WTC11 (cell line): ENCODE data around the gene EML6. TPM values are rescaled to one million over a fixed set of nuclear protein-coding genes. Genes with fewer than 3 reads are reported as not detected.

ENCODE experiments used
- ATAC-seq: fragments of 200-7000 bp; cut with Tn5 transposase; 2 replicates; pipeline ENCODE4 v1.10.0; 2021; ENCODE audit warnings: mild to moderate bottlenecking, moderate library complexity
- CTCF ChIA-PET: fragments of 300-600 bp; sonication (Branson Sonifier 250); formaldehyde crosslinking; loops from one replicate; lab custom pipeline; 2021; ENCODE audit warnings: antibody characterized with exemption; lab: Charles Lee
- POLR2A ChIA-PET: fragments of 350-600 bp; sonication (Branson Sonifier 250); formaldehyde crosslinking; loops from one replicate; lab custom pipeline; 2021; ENCODE audit warnings: antibody characterized with exemption; lab: Charles Lee
- DNase-seq: peaks from one replicate; pipeline ENCODE4 v3.0.0; 2021; ENCODE audit warnings: low spot score
- H3K27ac Mint-ChIP-seq: 2 replicates; pipeline ENCODE4 v1.8.0; 2021; ENCODE audit warnings: mixed read lengths
- H3K27me3 Mint-ChIP-seq: 2 replicates; pipeline ENCODE4 v1.8.0; 2021; ENCODE audit warnings: low read depth, mild to moderate bottlenecking, moderate library complexity, mixed read lengths
- H3K36me3 Mint-ChIP-seq: 2 replicates; pipeline ENCODE4 v1.8.0; 2021; ENCODE audit warnings: mixed read lengths
- H3K4me1 Mint-ChIP-seq: 2 replicates; pipeline ENCODE4 v1.8.0; 2022; ENCODE audit warnings: mixed read lengths
- H3K4me3 Mint-ChIP-seq: 2 replicates; pipeline ENCODE4 v1.8.0; 2021; ENCODE audit warnings: mild to moderate bottlenecking, moderate library complexity, mixed read lengths
- H3K9me3 Mint-ChIP-seq: 2 replicates; pipeline ENCODE4 v1.8.0; 2021; ENCODE audit warnings: mixed read lengths
- ARID4B ChIP-seq: sonication (generic); formaldehyde crosslinking; IDR thresholded peaks from 2 replicates; pipeline ENCODE4 v1.8.0; 2023; ENCODE audit warnings: missing genetic modification reagents, mild to moderate bottlenecking, borderline replicate concordance
- ATF2 ChIP-seq: sonication (generic); formaldehyde crosslinking; IDR thresholded peaks from 2 replicates; pipeline ENCODE4 v1.8.1; 2022; ENCODE audit warnings: low read depth, missing genetic modification reagents, borderline replicate concordance
- ESRRA ChIP-seq: sonication (generic); formaldehyde crosslinking; IDR thresholded peaks from 2 replicates; pipeline ENCODE4 v1.8.1; 2022; ENCODE audit warnings: mild to moderate bottlenecking, missing genetic modification reagents, borderline replicate concordance
- GABPB1 ChIP-seq: sonication (generic); formaldehyde crosslinking; IDR thresholded peaks from 2 replicates; pipeline ENCODE4 v1.8.1; 2023; ENCODE audit warnings: mild to moderate bottlenecking, missing genetic modification reagents
- HMGA2 ChIP-seq: fragments of 250-450 bp; sonication (Bioruptor Pico); IDR thresholded peaks from 2 replicates; pipeline ENCODE4 v1.4.0; 2021; ENCODE audit warnings: mild to moderate bottlenecking, moderate library complexity
- MYBL2 ChIP-seq: sonication (generic); formaldehyde crosslinking; IDR thresholded peaks from 2 replicates; pipeline ENCODE4 v1.8.1; 2023; ENCODE audit warnings: mild to moderate bottlenecking, moderate library complexity, missing genetic modification reagents
- NFATC4 ChIP-seq: fragments of 250-450 bp; sonication (Bioruptor Pico); IDR thresholded peaks from 2 replicates; pipeline ENCODE4 v1.9.0; 2021; ENCODE audit warnings: mild to moderate bottlenecking
- NFYB ChIP-seq: sonication (generic); formaldehyde crosslinking; conservative IDR thresholded peaks from 2 replicates; pipeline ENCODE4 v1.8.0; 2022; ENCODE audit warnings: low read depth, missing genetic modification reagents
- NR1H2 ChIP-seq: sonication (generic); formaldehyde crosslinking; IDR thresholded peaks from 2 replicates; pipeline ENCODE4 v1.9.0; 2021; ENCODE audit warnings: mild to moderate bottlenecking, moderate library complexity, missing genetic modification reagents
- OVOL2 ChIP-seq: fragments of 250-450 bp; sonication (Bioruptor Pico); IDR thresholded peaks from 2 replicates; pipeline ENCODE4 v1.9.0; 2021; ENCODE audit warnings: mild to moderate bottlenecking, borderline replicate concordance
- SOX15 ChIP-seq: fragments of 250-450 bp; sonication (Bioruptor Pico); IDR thresholded peaks from 2 replicates; pipeline ENCODE4 v1.9.0; 2021; ENCODE audit warnings: mild to moderate bottlenecking
- SP1 ChIP-seq: sonication (generic); formaldehyde crosslinking; conservative IDR thresholded peaks from 2 replicates; pipeline ENCODE4 v1.8.1; 2022; ENCODE audit warnings: missing genetic modification reagents
- TP53 ChIP-seq: sonication (generic); formaldehyde crosslinking; IDR thresholded peaks from 2 replicates; pipeline ENCODE4 v1.8.1; 2023; ENCODE audit warnings: mild to moderate bottlenecking, missing genetic modification reagents
- ZNF416 ChIP-seq: fragments of 250-450 bp; sonication (Bioruptor Pico); IDR thresholded peaks from 2 replicates; pipeline ENCODE4 v1.9.0; 2021; ENCODE audit warnings: mild to moderate bottlenecking, inconsistent platforms
- ZNF423 ChIP-seq: fragments of 250-450 bp; sonication (Bioruptor Pico); IDR thresholded peaks from 2 replicates; pipeline ENCODE4 v2.1.2; 2022; ENCODE audit warnings: mild to moderate bottlenecking, moderate library complexity
- ZNF425 ChIP-seq: fragments of 250-450 bp; sonication (Bioruptor Pico); conservative IDR thresholded peaks from 2 replicates; pipeline ENCODE4 v1.9.0; 2021; ENCODE audit warnings: mild to moderate bottlenecking
- ZNF512 ChIP-seq: sonication (generic); formaldehyde crosslinking; IDR thresholded peaks from 2 replicates; pipeline ENCODE4 v1.8.1; 2022; ENCODE audit warnings: missing genetic modification reagents, borderline replicate concordance
- total RNA-seq: library from RNA; stranded (reverse); gene quantifications from 3 replicates; pipeline ENCODE4 v1.2.3, GENCODE V29; 2021
- TF ChIP-seq, protein P1 (sequence below): sonication (generic); formaldehyde crosslinking; IDR thresholded peaks from 2 replicates; pipeline ENCODE4 v1.8.0; 2022; ENCODE audit warnings: mild to moderate bottlenecking, missing genetic modification reagents
- TF ChIP-seq, protein P2 (sequence below): sonication (generic); formaldehyde crosslinking; IDR thresholded peaks from 2 replicates; pipeline ENCODE4 v1.8.0; 2023; ENCODE audit warnings: missing genetic modification reagents
- TF ChIP-seq, protein P3 (sequence below): fragments of 250-450 bp; sonication (Bioruptor Pico); IDR thresholded peaks from 2 replicates; pipeline ENCODE4 v1.8.0; 2021; ENCODE audit warnings: mild to moderate bottlenecking
- TF ChIP-seq, protein P4 (sequence below): fragments of 200-600 bp; IDR thresholded peaks from 2 replicates; pipeline ENCODE4 v1.8.0; 2022; ENCODE audit warnings: antibody characterized with exemption

Gene EML6
- total RNA-seq, 1 experiment from 2014 or later = 2.1 TPM

- no peaks in the 10 kb centered on the region for H3K36me3 Mint-ChIP-seq
- no peak overlapping the region for H3K4me3 Mint-ChIP-seq
- H3K27ac Mint-ChIP-seq = no peak overlapping the region
- TF ChIP-seq MYBL2 (CRISPR knock-in tag) = no peak
- no peak for TF ChIP-seq ZNF423 (CRISPR knock-in tag)
- TF ChIP-seq, protein P1, sequence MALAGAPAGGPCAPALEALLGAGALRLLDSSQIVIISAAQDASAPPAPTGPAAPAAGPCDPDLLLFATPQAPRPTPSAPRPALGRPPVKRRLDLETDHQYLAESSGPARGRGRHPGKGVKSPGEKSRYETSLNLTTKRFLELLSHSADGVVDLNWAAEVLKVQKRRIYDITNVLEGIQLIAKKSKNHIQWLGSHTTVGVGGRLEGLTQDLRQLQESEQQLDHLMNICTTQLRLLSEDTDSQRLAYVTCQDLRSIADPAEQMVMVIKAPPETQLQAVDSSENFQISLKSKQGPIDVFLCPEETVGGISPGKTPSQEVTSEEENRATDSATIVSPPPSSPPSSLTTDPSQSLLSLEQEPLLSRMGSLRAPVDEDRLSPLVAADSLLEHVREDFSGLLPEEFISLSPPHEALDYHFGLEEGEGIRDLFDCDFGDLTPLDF (CRISPR knock-in tag) = no peak
- no peak for TF ChIP-seq ZNF512 (CRISPR knock-in tag)
- TF ChIP-seq ATF2 = no peak
- TF ChIP-seq, protein P2, sequence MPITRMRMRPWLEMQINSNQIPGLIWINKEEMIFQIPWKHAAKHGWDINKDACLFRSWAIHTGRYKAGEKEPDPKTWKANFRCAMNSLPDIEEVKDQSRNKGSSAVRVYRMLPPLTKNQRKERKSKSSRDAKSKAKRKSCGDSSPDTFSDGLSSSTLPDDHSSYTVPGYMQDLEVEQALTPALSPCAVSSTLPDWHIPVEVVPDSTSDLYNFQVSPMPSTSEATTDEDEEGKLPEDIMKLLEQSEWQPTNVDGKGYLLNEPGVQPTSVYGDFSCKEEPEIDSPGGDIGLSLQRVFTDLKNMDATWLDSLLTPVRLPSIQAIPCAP = no peak
- no peak for TF ChIP-seq ZNF425
- TF ChIP-seq, protein P3, sequence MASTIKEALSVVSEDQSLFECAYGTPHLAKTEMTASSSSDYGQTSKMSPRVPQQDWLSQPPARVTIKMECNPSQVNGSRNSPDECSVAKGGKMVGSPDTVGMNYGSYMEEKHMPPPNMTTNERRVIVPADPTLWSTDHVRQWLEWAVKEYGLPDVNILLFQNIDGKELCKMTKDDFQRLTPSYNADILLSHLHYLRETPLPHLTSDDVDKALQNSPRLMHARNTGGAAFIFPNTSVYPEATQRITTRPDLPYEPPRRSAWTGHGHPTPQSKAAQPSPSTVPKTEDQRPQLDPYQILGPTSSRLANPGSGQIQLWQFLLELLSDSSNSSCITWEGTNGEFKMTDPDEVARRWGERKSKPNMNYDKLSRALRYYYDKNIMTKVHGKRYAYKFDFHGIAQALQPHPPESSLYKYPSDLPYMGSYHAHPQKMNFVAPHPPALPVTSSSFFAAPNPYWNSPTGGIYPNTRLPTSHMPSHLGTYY (CRISPR knock-in tag) = no peak
- no peak for TF ChIP-seq ESRRA
- DNase-seq (no peak), ATAC-seq (no peak)
- ChIA-PET CTCF (no interaction called here), POLR2A (no interaction called here)
- no peaks in the 10 kb centered on the region for H3K27me3 Mint-ChIP-seq
- H3K9me3 Mint-ChIP-seq = peaks cover 10% of the 10 kb centered on the region
- H3K4me1 Mint-ChIP-seq = no peaks in the 10 kb centered on the region
Measured at GRCh38 chr2:54735636-54736035, 12.2 kb downstream of the EML6 start.

DNA sequence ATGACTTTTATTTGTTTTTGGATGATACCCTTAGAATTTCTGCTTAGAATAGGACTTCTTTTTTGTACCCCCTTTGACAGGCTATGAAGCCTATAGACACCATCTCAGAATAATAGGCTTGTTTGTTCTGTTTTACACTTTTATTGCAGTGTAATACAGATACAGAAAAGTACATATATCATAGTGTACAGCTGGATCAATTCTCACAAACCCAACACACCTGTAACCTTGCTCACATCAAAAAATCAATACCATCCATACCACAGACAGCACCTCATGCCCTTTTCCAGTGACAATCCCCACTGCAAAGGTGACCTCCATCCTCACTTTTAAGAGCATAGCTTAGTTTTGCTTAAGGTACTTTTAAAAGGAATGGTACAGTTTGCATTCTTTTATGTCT lies 14.8 kb downstream of the EML6 start:
- Mint-ChIP-seq H3K4me3 (no peak overlapping the region), H3K9me3 (no peaks in the 10 kb centered on the region), H3K36me3 (no peaks in the 10 kb centered on the region), H3K27me3 (no peaks in the 10 kb centered on the region), H3K27ac (no peak overlapping the region), H3K4me1 (no peaks in the 10 kb centered on the region)
- ATAC-seq (no peak), DNase-seq (no peak)
- POLR2A ChIA-PET = no interaction called here
- CTCF ChIA-PET = no interaction called here
- TF ChIP-seq NR1H2 (no peak), ESRRA (no peak), TP53 (CRISPR knock-in tag) (no peak), ARID4B (CRISPR knock-in tag) (no peak), OVOL2 (CRISPR knock-in tag) (no peak), SP1 (CRISPR knock-in tag) (no peak), GABPB1 (CRISPR knock-in tag) (no peak), HMGA2 (no peak), ZNF416 (CRISPR knock-in tag) (no peak), SOX15 (no peak), NFYB (CRISPR knock-in tag) (no peak), NFATC4 (CRISPR knock-in tag) (no peak)
- TF ChIP-seq, protein P4, sequence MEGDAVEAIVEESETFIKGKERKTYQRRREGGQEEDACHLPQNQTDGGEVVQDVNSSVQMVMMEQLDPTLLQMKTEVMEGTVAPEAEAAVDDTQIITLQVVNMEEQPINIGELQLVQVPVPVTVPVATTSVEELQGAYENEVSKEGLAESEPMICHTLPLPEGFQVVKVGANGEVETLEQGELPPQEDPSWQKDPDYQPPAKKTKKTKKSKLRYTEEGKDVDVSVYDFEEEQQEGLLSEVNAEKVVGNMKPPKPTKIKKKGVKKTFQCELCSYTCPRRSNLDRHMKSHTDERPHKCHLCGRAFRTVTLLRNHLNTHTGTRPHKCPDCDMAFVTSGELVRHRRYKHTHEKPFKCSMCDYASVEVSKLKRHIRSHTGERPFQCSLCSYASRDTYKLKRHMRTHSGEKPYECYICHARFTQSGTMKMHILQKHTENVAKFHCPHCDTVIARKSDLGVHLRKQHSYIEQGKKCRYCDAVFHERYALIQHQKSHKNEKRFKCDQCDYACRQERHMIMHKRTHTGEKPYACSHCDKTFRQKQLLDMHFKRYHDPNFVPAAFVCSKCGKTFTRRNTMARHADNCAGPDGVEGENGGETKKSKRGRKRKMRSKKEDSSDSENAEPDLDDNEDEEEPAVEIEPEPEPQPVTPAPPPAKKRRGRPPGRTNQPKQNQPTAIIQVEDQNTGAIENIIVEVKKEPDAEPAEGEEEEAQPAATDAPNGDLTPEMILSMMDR = no peak
- TF ChIP-seq, protein P2 = no peak
